ENCODE results near the gene MB21D2.

Gene MB21D2

DNA sequence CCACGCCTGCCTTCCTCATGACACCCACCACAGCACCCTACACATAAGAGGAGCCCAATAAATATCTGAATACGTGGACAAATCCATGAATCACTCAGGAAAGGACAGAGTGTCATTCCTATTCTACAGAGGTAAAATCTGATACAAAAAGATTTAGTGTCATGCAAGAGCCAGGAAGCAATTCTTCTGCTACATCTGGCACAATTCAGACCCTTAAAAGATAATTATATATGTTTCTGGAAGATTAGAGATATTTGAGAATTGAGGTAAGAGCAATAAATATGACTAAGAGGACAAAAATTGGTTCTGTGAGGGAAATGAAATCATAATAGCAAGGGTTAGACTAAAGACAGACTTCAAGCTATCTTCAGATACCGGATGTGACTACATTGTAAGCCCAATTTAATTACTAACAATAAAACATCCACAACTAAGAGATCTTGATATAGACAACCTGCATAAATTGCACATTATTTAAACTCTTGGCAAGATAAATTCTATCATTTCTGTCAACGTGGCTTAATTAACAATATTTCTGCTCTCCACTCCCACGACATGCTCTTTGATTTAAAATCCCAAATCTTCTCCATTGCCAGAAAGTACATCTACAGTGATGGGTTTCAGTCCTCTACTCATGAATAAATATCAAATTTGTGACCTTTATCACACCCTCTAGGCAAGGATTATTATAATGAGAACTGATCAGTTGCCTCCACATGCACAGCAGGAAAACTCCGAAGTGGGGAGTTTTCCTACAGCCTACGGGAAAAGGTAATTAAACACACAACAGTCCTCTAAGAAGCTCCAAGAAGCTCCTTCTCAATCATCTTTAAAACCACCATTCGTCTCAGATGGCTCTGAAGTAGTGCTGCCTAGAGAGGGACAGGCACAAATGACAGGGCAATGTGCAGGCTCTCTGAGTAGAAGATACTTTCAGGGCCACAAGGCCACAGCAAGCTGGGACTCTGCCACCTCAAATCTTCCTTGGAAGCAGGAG lies 32.6 kb downstream of the MB21D2 start:
- H3K27me3 ChIP-seq (ENCODE audit: control insufficient read depth in 5 of 5, insufficient read depth in 4 of 5, low read length in 5 of 5) = no peaks in the 10 kb centered on the region
- H3K36me3 ChIP-seq (ENCODE audit: control insufficient read depth in 5 of 5, insufficient read depth in 5 of 5, low read length in 5 of 5) = no peaks in the 10 kb centered on the region
- no peak overlapping the region for H3K9ac ChIP-seq (ENCODE audit: low read length in 5 of 5)
- peaks cover 0 to 13% (median 9%) of the 10 kb centered on the region in 5 donors for H3K4me1 ChIP-seq (ENCODE audit: control insufficient read depth in 5 of 5, insufficient read depth in 5 of 5, low read length in 5 of 5)
- no peak overlapping the region for H3K4me3 ChIP-seq (ENCODE audit: low read depth in 1 of 5, low read length in 5 of 5)
- H3K27ac ChIP-seq (ENCODE audit: low read depth, low read length) = no peak overlapping the region
- no peaks in the 10 kb centered on the region for H3K9me3 ChIP-seq (ENCODE audit: control insufficient read depth in 5 of 5, low read length in 5 of 5)

DNA sequence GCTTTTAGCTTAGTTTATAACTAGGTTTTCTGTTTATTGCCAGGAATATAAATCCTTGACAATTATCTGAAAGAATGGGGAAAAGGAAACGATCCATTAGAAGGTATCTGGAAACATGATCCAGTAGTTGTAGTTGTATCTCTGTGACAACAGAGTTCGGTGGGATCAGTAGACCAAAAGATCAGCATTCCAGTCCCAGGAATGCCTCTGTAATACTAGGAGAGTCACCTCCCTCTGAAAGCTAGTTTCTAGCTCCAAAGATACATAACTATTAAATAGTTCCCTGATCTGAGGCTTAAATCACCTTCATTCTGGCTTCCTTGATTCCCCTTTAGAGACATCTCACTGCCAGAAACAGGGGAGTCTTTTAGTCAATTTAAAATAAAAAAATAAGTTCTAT lies 34.1 kb downstream of the MB21D2 start:
- Histone ChIP-seq H3K27me3 (ENCODE audit: control insufficient read depth in 5 of 5, insufficient read depth in 4 of 5, low read length in 5 of 5) (no peaks in the 10 kb centered on the region), H3K4me1 (ENCODE audit: control insufficient read depth in 5 of 5, insufficient read depth in 5 of 5, low read length in 5 of 5) (peaks cover 0 to 3% (median 0%) of the 10 kb centered on the region in 5 donors), H3K36me3 (ENCODE audit: control insufficient read depth in 5 of 5, insufficient read depth in 5 of 5, low read length in 5 of 5) (no peaks in the 10 kb centered on the region), H3K9ac (ENCODE audit: low read length in 5 of 5) (no peak overlapping the region), H3K9me3 (ENCODE audit: control insufficient read depth in 5 of 5, low read length in 5 of 5) (no peaks in the 10 kb centered on the region), H3K27ac (ENCODE audit: low read depth, low read length) (no peak overlapping the region), H3K4me3 (ENCODE audit: low read depth in 1 of 5, low read length in 5 of 5) (no peak overlapping the region)

- H3K27ac ChIP-seq (ENCODE audit: low read depth, low read length) = no peak overlapping the region
- no peaks in the 10 kb centered on the region for H3K9me3 ChIP-seq (ENCODE audit: control insufficient read depth in 5 of 5, low read length in 5 of 5)
- H3K36me3 ChIP-seq (ENCODE audit: control insufficient read depth in 5 of 5, insufficient read depth in 5 of 5, low read length in 5 of 5) = no peaks in the 10 kb centered on the region
- no peaks in the 10 kb centered on the region for H3K27me3 ChIP-seq (ENCODE audit: control insufficient read depth in 5 of 5, insufficient read depth in 4 of 5, low read length in 5 of 5)
- H3K4me3 ChIP-seq (ENCODE audit: low read depth in 1 of 5, low read length in 5 of 5) = no peak overlapping the region
- peaks cover 0 to 1% (median 0%) of the 10 kb centered on the region in 5 donors for H3K4me1 ChIP-seq (ENCODE audit: control insufficient read depth in 5 of 5, insufficient read depth in 5 of 5, low read length in 5 of 5)
- H3K9ac ChIP-seq (ENCODE audit: low read length in 5 of 5) = no peak overlapping the region
These were observed 36.4 kb downstream of the MB21D2 start for GRCh38 chr3:192881159-192881786.

DNA sequence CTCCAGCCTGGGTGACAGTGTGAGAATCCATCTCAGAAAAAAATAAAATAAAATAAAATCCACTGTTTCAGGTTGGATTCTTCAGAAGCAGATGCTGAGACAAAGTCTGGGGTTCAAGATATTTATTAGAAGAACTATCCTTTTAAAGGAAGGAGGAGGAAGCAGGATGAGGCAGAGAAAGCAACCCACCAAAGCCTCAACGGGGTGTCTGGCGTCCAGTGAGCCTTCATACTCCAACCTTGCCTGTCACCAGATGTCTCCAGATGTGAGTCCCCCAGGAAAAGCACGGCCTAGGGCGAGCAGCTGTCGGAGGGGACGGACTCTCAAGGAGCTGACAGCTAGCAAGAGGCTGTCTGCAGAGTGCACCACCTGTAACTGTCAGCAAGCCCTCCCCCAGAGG lies 37.3 kb downstream of the MB21D2 start:
- Histone ChIP-seq H3K9me3 (ENCODE audit: control insufficient read depth in 5 of 5, low read length in 5 of 5) (no peaks in the 10 kb centered on the region), H3K27me3 (ENCODE audit: control insufficient read depth in 5 of 5, insufficient read depth in 4 of 5, low read length in 5 of 5) (no peaks in the 10 kb centered on the region), H3K4me3 (ENCODE audit: low read depth in 1 of 5, low read length in 5 of 5) (no peak overlapping the region), H3K9ac (ENCODE audit: low read length in 5 of 5) (no peak overlapping the region), H3K4me1 (ENCODE audit: control insufficient read depth in 5 of 5, insufficient read depth in 5 of 5, low read length in 5 of 5) (peaks cover 0 to 5% (median 0%) of the 10 kb centered on the region in 5 donors), H3K36me3 (ENCODE audit: control insufficient read depth in 5 of 5, insufficient read depth in 5 of 5, low read length in 5 of 5) (no peaks in the 10 kb centered on the region), H3K27ac (ENCODE audit: low read depth, low read length) (no peak overlapping the region)

GRCh38 chr3:192879346-192880031 lies 38.2 kb downstream of the MB21D2 start:
- no peak overlapping the region for H3K27ac ChIP-seq (ENCODE audit: low read depth, low read length)
- H3K9me3 ChIP-seq (ENCODE audit: control insufficient read depth in 5 of 5, low read length in 5 of 5) = no peaks in the 10 kb centered on the region
- no peak overlapping the region for H3K4me3 ChIP-seq (ENCODE audit: low read depth in 1 of 5, low read length in 5 of 5)
- no peaks in the 10 kb centered on the region for H3K27me3 ChIP-seq (ENCODE audit: control insufficient read depth in 5 of 5, insufficient read depth in 4 of 5, low read length in 5 of 5)
- no peaks in the 10 kb centered on the region for H3K36me3 ChIP-seq (ENCODE audit: control insufficient read depth in 5 of 5, insufficient read depth in 5 of 5, low read length in 5 of 5)
- peaks cover 0 to 5% (median 0%) of the 10 kb centered on the region in 5 donors for H3K4me1 ChIP-seq (ENCODE audit: control insufficient read depth in 5 of 5, insufficient read depth in 5 of 5, low read length in 5 of 5)
- H3K9ac ChIP-seq (ENCODE audit: low read length in 5 of 5) = peak overlapping the region in 1 of 5 donors; percentile 32

DNA sequence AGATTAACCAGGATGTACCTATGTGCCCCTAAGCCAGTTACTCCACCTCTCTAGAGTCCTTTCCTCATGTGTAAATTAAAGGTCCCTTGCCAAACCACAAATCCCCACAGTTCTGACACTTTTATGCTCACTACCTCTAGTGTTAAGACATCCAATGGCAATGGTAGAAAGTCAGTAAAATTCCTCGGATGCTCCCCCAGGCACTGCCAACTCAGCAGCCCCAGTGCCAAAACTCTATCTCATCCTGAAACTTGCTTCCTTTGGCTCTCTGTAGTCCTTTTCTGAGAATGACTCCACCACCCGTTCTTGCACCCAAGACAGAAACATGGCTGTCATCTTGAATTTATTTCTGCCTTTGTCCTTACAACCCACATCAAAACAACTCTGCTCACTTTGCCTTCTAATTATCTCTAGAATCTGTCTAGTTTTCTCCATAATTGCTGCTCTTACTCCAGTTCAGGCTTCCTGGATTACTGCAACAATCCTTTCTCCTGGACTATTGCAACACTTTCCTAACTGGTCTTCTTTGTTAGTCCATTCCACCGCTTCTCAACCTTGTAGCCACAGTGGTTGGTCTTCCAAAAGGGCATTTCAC lies 41.6 kb downstream of the MB21D2 start:
- Histone ChIP-seq H3K4me3 (ENCODE audit: low read depth in 1 of 5, low read length in 5 of 5) (no peak overlapping the region), H3K9ac (ENCODE audit: low read length in 5 of 5) (no peak overlapping the region), H3K27ac (ENCODE audit: low read depth, low read length) (no peak overlapping the region), H3K27me3 (ENCODE audit: control insufficient read depth in 5 of 5, insufficient read depth in 4 of 5, low read length in 5 of 5) (no peaks in the 10 kb centered on the region), H3K36me3 (ENCODE audit: control insufficient read depth in 5 of 5, insufficient read depth in 5 of 5, low read length in 5 of 5) (no peaks in the 10 kb centered on the region), H3K4me1 (ENCODE audit: control insufficient read depth in 5 of 5, insufficient read depth in 5 of 5, low read length in 5 of 5) (peaks cover 0 to 5% (median 0%) of the 10 kb centered on the region in 5 donors), H3K9me3 (ENCODE audit: control insufficient read depth in 5 of 5, low read length in 5 of 5) (no peaks in the 10 kb centered on the region)

DNA sequence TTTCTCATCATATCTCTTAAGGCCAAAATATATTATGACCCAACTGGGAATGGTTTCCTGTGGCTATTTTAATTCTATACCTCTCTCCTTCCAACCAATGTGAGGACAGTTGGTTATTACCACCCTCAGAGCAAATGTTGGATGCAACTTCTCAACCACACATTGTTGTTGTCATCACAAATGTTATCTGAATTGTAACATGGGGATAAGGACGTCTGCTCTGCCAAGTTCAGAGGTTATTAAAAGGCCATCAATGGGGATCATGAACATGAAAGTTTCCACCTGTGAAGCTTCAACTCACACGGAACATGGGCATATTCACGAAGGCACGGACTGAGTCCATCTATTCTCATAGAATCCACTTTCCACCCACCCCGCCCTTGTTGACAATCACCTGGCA lies 46.8 kb downstream of the MB21D2 start:
- Histone ChIP-seq H3K9ac (ENCODE audit: low read length in 5 of 5) (no peak overlapping the region), H3K27ac (ENCODE audit: low read depth, low read length) (no peak overlapping the region)

GRCh38 chr3:192869131-192870031 lies 48.3 kb downstream of the MB21D2 start:
- Histone ChIP-seq H3K9ac (ENCODE audit: low read length in 5 of 5) (no peak overlapping the region), H3K27ac (ENCODE audit: low read depth, low read length) (no peak overlapping the region), H3K4me1 (ENCODE audit: control insufficient read depth in 5 of 5, insufficient read depth in 5 of 5, low read length in 5 of 5) (peaks cover 4 to 18% (median 14%) of the 10 kb centered on the region in 5 donors), H3K9me3 (ENCODE audit: control insufficient read depth in 5 of 5, low read length in 5 of 5) (no peaks in the 10 kb centered on the region), H3K27me3 (ENCODE audit: control insufficient read depth in 5 of 5, insufficient read depth in 4 of 5, low read length in 5 of 5) (no peaks in the 10 kb centered on the region), H3K4me3 (ENCODE audit: low read depth in 1 of 5, low read length in 5 of 5) (no peak overlapping the region), H3K36me3 (ENCODE audit: control insufficient read depth in 5 of 5, insufficient read depth in 5 of 5, low read length in 5 of 5) (no peaks in the 10 kb centered on the region)

More for the DNA sequence above, 46.8 kb downstream of the MB21D2 start:
- no peaks in the 10 kb centered on the region for H3K27me3 ChIP-seq (ENCODE audit: control insufficient read depth in 5 of 5, insufficient read depth in 4 of 5, low read length in 5 of 5)
- H3K9me3 ChIP-seq (ENCODE audit: control insufficient read depth in 5 of 5, low read length in 5 of 5) = no peaks in the 10 kb centered on the region
- peaks cover 4 to 14% (median 12%) of the 10 kb centered on the region in 5 donors for H3K4me1 ChIP-seq (ENCODE audit: control insufficient read depth in 5 of 5, insufficient read depth in 5 of 5, low read length in 5 of 5)
- no peak overlapping the region for H3K4me3 ChIP-seq (ENCODE audit: low read depth in 1 of 5, low read length in 5 of 5)
- H3K36me3 ChIP-seq (ENCODE audit: control insufficient read depth in 5 of 5, insufficient read depth in 5 of 5, low read length in 5 of 5) = no peaks in the 10 kb centered on the region

- Histone ChIP-seq H3K27me3 (ENCODE audit: control insufficient read depth in 5 of 5, insufficient read depth in 4 of 5, low read length in 5 of 5) (no peaks in the 10 kb centered on the region), H3K27ac (ENCODE audit: low read depth, low read length) (no peak overlapping the region), H3K4me1 (ENCODE audit: control insufficient read depth in 5 of 5, insufficient read depth in 5 of 5, low read length in 5 of 5) (peaks cover 4 to 18% (median 14%) of the 10 kb centered on the region in 5 donors), H3K9ac (ENCODE audit: low read length in 5 of 5) (no peak overlapping the region), H3K36me3 (ENCODE audit: control insufficient read depth in 5 of 5, insufficient read depth in 5 of 5, low read length in 5 of 5) (no peaks in the 10 kb centered on the region), H3K9me3 (ENCODE audit: control insufficient read depth in 5 of 5, low read length in 5 of 5) (no peaks in the 10 kb centered on the region), H3K4me3 (ENCODE audit: low read depth in 1 of 5, low read length in 5 of 5) (no peak overlapping the region)
These were observed 50.0 kb downstream of the MB21D2 start for GRCh38 chr3:192867645-192868044.
